Measurements from ENCODE around the gene MACROD1.

Gene MACROD1

DNA sequence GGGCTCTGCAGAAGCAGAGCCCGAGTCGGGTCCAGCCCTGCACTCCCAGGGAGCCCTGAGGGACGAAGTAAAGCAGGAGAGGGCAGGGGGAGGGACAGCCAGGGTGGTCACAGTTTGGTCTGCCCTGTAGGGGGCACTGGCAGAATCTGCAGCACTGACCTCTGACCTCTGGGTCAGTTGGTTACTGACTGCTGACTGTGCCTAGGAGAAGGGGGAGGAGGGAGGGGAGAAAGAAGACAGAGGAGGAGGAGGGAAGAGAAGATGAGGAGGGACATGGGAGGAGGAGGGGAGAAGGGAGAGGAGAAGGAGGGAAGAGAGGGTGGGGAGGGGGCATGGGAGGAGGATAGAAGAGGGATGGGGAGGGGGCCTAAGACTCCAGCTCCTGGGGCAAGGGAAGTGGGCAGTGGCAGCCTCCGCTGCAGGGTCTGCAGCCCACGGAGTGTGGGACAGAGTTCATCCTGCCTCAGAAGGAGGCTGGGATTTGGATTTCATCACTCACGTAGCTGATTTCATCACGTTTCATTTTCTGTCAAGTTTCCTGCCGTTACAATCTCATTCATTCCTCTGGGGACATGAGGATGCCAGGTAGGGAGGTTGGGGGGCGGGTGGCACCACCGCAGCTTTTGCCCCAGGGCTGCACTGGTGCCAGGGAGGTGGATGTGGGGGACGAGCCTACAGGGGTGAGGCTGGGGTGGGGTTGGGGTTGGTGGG lies 75.0 kb downstream of the MACROD1 start:
- DNase-seq: no peak

DNA sequence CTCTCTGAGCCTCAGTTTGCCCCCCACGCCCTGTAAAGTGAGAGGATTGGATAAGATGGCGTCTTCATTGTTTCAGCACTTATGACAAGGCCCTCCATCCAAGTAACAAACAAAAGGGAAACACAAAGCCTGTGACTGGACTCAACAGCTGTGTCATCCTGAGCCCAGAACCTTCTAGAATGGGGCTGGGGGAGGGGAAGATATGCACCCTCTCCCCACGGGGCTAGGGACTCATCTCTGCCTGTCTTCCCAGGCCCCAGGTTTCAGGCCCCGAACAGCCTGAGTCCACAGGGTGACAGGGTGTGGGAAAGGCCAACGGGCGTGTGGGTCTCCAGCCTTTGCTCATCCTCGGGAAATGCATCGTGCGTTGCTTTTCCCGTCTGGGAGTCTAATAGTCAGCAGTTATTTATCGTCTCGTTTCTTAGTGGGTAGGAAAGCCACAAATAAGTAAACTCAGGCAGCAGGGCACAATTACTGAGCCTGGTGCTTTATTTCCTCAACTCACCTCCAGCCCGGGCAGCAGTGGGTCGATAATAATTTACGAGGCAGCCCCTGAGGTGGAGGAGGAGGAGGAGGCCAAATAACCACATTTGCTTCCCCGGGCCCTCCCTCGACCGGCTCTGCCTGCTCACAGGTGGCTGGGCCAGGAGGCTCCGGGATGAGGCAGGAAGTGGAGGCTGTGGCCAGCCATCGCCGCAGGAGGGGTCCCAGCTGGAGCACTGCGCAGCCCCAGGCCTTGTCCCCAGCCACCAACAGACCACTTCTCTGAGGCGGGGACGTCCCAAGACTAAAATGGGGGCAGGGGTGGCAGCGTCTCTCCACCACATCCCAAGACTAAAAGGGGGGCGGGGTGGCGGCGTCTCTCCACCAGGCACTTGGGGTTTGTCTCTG lies 75.8 kb downstream of the MACROD1 start:
- no peak for DNase-seq

DNA sequence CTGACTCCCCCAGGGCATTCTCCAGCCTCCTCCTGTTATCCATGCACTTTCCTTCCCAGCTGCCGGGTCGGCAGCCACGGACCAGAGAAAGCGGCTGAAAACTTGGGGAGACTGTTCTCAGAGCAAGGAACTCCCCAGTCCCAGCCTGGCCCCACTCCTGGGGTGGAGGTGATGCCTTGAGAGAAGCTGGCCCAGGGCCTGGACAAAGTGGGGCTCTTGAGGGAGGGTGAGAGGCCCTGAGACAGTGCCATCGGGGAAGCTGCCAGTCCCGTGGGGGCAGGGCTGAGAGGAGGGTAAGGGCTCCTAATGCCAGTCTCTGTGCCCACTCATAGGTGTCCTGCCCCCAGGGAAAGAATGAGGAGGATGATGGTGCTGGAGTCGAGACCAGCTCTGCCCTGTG lies 76.4 kb downstream of the MACROD1 start:
- DNase-seq: no peak

DNA sequence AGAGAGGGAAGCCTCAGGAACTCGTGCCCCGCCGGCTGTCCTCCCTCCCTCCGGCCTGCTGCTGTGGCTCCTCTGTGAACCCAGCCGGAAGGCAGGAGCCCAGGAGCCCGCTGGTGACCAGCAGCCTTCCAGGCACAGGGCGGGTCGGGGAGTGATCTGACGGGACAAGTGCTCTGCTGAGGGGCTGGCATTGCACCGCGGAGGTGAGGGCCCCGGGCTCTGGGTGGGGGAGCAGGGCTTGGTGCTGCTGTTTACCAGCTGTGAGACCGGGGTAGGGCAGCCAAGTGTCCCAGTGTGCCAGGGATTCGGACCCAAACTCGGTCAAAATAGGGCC lies 76.9 kb downstream of the MACROD1 start:
- no peak for DNase-seq

DNA sequence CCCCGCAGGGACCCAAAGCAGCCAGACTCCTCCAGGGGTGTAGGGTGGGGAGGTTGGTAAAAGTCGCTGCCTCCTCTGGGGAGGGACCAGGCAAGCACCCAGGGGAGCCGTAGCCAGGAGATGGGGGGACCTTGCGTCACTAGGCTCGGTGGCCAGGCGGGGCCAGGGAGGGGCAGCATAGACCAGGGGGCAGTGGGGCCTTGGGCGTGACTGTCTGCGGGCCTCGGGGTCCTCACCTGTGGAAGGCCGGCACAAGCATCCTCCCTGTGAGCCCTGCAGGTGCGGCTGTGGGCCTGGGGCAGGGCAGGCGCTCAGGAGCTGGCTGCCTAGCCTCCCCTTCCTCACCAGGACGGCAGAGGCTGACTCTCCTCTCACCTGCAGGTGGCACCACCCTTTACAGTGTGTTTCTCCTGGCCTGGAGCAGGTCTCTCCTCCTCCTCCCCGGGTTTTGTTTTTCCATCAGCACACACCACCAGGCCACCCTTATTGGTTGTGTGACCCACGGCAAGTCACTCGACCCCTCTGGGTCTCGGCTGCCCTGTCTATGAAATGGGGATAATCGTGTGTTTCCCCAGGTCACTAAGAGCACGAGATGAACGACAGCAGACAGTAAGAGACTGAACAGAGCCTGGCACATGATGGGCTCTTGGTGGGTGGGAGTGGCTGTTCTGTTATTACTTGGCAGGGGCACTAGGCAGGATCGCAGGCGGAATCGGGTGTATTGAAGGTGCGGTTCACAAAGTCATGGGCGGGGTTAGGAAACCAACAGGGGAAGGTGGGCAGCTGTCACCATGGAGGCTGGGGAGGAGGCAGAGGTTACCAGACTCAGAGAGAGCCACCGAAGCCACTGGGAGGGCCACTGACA lies 77.5 kb downstream of the MACROD1 start:
- no peak for DNase-seq

DNA sequence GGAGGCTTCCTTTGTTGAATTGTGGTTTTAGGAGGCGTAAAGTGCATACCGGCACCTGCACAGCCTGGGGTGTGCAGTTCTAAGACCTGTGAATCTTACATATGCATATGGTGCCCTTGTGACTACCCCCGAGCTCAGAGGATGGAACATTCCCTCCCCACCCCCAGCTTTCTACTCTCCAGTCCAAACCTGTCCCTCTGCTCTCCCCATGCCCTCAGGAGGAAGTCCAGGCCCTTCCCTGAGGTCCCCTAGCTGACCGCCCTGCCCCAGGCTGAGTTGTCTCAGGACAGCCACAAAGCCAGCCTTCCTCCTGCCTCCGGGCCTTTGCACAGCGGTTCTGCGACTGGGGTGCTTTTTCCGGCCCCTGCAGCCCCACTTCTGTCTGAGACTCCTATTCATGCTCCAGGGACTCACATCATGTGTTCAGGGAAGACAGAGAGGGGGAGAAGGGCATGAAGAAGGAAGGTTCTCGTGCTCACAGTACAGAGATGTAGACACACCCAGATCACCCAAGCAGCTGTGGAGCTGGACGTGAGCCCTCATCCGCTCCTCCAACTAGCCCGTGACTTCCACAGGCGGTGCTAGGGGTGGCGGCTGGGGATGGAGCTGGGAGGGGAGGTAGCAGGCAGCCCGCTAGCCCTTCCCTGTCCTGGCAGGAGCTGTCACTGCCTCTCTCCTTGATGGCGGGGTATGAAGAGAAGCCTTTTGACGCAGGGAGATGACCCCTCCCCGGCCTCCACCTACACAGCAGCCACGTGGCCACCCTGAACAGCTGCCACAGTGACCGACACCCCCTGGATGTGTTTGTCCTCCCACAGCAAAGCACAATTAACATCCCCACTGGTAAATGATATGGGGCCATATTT lies 79.4 kb downstream of the MACROD1 start:
- no peak for DNase-seq

DNA sequence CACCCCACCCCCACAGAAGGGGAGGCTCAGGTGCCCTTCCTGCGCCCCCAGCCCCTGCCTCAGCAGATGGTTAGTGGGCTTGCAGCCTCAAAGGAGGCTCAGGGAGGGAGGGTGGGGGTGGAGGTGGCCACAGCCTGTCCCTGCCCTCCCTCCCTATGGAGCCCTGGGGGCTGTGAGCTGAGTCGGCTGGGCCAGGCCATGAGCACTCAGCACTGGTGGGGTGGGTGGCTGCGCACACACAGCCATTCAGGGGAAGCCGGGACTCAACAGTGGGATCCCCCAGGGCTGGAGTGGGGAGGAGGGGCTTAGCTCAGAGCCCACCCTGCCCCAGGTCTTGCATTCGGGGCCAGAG lies 80.0 kb downstream of the MACROD1 start:
- DNase-seq: no peak

DNA sequence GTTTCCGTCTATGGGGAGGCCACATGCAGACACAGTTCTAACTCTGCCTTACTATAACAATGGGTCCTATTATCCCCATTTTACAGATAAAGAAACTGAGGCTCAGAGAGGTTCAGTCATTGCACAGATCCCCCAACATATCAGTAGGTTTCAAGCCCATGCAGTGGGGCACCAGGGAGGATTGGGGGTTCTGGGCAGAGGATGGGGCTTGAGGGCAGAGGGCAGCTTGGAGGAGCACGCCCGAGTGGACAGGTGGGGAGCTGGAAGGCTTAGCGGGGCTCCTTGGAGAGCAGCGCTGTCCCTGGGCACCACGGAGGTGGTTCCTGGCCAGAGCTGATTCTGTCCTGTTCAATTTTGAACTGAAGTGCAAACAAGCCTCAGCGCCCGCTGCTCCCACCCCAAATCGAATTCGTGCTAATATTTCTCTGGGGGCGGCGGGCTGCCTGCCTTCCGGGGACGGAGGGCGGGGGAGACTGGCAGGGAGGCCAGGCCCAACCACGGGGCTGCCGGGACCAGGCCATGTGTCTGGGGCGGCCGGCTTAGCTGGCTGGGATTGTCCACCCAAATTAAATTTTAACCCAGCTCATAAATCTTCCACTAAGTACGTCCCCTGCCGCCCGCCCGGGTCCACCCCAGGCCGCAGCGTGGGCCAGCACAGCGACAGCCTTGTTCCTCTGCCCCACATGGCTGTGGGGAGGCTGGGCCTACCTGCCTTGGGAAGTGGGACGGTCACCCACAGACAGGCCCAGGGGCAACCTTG lies 80.8 kb downstream of the MACROD1 start:
- no peak for DNase-seq

DNA sequence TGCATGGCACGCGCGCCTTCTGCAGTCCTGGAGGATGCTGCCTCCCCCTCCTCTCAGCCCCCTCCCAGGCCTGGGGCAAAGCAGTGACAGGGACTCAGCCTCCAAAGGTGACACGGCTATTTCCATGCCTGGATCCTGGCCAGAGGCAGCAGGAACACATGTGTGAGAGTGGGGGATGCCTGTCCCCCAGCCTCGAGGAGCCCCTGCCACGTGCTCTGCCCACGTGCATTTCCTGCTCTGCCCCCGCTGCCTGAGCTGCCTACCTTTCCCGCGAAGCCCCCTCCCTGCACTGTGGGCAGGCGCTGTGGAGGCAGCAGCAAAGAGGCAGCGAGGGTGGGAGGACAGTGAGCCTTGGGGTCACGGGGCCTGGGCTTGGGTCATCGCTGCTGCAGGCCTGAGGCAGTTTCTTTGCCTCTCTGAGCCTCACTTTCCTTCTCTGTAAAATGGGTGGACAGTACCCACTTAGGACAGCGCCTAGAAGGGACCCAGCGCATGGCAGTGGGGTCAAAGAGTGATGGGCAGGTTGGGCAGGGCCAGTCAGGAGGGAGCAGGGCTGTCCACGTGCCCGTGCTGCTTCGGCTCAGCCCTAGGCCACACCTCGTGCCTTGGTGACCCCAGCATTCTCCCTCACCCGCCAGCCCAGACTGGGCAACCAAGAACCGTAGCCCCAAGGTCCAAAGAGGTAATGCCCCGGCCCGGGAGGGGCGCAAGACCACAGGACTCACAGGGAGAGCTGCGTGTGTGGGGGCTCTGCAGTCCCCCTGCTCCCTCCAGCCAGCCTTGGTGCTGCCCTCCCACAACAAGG lies 81.6 kb downstream of the MACROD1 start:
- DNase-seq: no peak

DNA sequence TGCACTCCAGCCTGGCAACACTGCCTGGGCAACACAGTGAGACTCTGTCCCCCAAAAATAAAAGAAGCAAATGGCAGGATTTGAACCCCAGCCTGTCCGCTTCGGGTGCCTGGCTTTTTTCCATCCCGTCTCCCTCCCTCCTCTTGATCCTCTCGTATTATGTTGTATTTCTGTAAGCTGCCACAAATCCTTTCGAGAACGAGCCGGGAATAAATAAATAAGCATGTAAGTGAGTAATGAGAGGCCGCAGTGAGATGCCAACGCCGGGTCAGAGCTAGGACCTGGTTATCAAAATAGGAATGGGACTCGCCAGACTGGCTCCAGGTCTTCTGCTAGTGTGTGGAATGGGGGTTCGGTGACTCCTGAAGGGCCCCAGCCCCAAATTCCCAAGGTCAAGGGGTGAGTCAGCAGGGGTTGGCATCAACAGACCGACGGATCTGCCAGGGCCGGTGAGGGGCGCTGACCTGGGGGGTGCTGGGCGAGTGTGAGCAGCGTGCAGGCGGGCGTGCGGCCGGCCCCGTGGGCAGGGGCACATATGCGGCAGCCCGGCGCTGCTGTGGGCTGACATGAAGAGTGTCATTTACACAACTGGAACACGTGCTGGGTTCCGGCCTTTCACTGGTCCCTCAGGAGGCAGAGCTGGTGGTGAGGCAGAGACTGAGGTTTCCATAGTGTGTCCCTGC lies 82.4 kb downstream of the MACROD1 start:
- no peak for DNase-seq

DNA sequence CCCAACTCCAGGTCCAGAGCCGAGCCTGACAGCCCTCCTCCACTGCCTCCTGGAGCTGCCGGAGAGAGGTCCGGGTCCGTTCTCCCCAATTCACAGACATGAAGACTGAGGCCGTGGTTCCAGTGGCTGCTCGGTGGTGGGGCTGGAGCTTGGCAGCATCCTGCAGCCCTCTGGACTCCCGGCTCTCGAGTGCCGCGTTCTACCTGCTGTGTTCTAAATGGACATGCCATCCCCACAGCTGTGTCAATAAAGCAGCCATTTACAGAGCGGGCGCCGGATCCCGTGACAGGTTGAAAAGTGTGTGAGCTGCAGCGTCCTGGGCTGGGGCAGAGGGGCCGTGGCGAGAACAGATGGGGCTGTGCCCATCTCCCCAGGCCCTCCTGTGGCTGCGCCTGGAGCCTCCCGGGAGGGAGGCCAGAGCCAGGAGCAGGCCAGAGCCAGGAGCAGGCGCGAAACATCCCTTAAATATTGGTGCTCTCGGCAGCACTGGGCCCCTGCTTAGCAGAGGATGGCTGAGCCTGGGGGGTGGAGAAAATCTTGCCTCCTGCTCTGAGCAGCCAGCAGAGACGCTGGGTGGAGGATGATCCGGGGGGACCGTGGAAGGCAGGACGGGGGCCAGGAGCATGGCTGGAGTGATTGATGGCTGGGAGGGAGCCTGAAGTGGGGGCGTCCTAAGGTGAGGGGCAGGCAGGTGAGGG lies 84.0 kb downstream of the MACROD1 start:
- DNase-seq: no peak

DNA sequence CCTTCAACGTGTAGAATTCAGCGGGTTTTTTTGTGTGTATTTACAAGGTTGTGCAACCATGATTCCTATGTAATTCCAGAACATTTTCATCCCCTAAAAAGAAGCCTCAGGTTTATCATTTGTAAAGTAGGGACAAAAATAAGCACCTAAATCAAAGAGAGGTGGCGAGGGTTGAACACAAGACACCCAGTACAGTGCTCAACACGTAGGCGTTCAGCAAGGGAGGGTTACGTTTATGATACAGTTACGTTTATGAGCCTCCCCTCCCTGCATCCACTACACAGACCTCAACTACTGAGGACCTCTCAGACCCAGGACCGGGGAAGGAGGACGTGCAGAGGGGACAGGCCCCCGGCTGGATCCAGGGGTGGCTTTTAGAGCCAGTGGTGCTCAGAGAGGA lies 85.5 kb downstream of the MACROD1 start:
- no peak for DNase-seq

DNA sequence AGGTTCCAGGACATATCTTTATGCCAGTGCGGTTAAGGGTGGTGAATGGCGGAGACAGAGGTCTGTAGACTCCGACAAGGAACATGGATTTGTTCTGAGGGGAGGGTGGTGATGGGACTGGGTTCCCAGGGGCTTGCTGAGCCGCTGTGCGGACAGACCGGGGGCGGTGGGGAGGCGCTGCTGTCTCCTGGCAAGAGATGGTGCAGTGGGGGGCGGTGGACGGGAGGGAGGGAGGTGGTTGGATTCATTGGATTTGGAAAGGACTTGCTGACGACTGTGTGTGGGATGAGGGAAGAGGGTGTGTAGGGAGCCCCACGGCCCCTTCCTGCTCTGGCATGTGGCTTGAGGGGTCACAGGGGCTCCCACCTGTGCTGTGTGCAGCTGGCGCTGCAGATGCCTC lies 87.0 kb downstream of the MACROD1 start:
- no peak for DNase-seq

DNA sequence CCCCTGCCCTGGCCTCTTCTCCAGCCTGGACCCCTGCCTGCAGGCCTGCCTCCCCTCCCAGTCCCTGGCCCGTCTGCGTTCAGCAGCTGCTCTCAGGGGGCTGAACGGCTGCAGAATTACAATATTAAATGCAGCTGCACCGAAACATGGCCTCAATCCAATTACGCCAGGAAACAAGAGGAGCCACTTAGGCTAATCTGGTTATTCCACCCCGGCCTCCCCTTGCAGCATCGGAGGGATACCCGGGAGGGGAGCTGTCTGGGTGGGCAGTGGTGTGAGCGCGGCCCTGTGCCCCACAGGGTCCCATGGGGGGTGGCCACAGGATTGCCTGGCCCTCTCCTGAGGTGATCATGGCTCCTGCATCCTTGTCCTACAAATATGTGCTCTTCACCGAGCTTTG lies 87.6 kb downstream of the MACROD1 start:
- no peak for DNase-seq

DNA sequence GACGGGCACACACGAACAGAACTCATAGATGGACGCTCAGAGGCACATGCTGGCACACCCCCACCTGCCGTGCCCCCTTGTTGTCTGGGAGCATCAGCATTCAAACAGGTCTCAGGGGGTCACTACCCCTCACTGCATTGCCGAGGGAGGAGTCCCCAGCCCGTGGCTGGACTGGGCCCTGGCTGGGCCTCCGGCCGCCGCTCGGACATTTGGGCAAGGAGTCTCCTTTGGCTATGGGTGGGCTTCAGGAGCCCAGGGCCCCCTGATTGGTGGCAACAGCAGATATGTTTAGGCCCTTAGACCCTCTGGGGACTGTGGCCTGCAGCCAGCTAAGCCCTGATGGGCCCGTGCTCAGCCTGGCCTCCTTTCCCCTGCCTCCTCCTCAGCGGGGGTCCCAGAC lies 88.3 kb downstream of the MACROD1 start:
- no peak for DNase-seq

DNA sequence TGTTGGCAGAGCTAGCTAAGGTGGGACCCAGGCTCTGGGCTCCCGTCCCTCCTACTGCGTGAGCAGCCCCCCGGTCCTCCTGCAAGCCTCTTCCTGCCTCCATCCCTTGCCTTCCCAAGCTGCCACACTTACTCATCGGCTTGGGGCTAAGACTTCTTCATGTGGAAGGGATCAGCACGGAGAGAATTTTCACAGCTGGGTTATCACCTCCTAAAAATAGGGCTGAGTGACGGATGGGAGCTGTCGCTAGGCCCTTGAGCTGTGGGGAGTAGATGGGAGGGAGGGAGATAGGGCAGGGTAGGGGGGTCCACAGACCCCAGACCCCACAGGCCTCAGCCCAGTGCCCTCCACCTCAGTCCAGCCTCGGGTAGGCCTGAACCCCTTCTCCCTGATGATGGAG lies 89.2 kb downstream of the MACROD1 start:
- DNase-seq: no peak

DNA sequence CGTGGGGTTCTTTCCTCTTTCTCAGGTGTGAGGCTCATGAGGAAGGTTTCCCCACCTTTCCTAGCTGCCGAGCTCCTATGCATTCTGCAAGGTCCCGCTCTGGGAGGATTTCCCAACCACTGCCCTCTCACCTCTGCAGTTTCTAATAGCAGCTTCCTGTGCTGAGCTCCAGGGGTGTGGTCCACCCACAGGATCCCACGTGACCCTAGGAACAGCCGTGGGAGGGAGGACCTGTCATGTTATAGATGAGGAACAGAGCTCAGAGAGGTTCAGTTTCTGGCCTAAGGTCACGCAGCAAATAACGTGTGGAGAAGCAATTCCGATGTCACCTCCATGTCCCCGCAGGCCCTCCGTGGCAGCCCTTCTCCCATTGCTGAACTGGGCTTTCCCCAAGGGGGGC lies 91.7 kb downstream of the MACROD1 start:
- peak; percentile 18 for DNase-seq

DNA sequence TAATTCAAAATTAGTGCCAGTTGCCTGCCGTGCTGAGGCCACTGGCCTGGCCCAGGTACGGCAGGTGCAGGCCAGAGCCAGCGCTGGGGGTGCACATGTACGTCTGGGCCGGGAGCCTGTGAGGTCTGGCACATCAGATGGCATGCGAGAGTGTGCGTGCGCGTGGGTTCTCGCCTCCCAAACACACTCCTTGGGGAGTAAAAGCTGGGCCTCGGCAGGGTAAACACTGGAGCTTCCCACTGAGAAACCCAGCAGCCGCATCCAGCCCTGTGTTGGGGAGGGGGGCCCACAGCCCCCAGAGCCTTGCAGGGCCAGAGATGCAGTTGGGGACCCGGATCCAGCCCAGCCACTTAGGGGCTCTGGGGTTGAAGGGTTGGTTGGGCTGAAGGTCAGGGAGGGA lies 92.4 kb downstream of the MACROD1 start:
- no peak for DNase-seq

DNA sequence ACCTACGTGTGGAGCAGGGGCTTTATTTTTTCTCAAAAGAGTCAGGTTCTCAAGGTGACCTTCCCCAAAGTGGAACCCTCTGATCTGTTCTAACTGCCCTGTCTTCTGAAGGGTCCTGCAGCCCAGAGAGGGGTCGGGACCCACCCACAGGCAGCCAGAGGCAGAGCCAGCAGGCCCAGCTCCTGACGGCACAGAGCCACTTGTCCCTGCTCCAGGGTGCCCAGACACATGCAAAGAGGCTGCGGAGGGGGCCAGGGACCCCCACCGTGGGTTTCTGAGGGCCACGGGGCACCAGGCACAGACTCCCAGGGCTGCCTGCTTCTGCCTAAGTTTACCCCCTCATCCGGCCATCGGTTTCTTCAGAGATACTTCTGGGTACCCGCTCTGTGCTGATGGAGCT lies 93.0 kb downstream of the MACROD1 start:
- no peak for DNase-seq

DNA sequence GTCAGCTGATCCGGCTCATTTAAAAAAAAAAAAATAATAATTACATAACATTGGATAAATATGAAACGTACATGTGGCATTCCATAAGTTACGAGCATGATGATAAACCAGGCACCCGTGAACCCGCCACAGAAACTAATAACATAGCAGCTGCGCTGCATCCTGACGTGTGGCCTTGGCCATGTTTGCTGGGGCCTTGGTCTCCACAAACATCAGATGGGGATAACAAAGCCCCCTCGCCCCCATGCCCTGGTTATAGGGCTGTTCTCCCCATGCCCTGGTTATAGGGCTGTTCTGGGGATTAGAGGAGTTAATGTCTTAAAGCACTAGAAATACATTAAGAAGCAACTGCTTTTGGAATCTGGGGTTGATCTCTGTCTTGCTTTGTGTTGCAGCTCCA lies 93.5 kb downstream of the MACROD1 start:
- DNase-seq: no peak

Data from stimulated activated CD4-positive, alpha-beta T cell treated with anti-CD3 and anti-CD28 coated beads, Interleukin-4, amount 100 ng/mL, for 1 hour (primary cell).